Transverse colon (tissue), 4 donors: ENCODE results near the gene UROC1. TPM values are rescaled to one million over a fixed set of nuclear protein-coding genes. Genes with fewer than 3 reads are reported as not detected.

Source experiments
- DNase-seq: peaks from one replicate; pipeline ENCODE4 v3.0.0-alpha.2; 2019
- H3K27ac ChIP-seq, 4 donors: fragments of 200-600 bp; sonication (generic); 2 replicates each; pipeline ENCODE4 v1.5.1; 2016 to 2018; ENCODE audit warnings: inconsistent platforms in 4 of 4
- H3K27me3 ChIP-seq: fragments of 200-600 bp; sonication (generic); 2 replicates; pipeline ENCODE4 v1.5.1; 2017; ENCODE audit warnings: inconsistent platforms
- H3K36me3 ChIP-seq, 4 donors: fragments of 200-600 bp; sonication (generic); 2 replicates each; pipeline ENCODE4 v1.5.1; 2017 to 2019; ENCODE audit warnings: inconsistent platforms in 4 of 4
- H3K4me1 ChIP-seq, 4 donors: fragments of 200-600 bp; sonication (generic); 2 replicates each; pipeline ENCODE4 v1.5.1; 2017 to 2020; ENCODE audit warnings: inconsistent platforms in 4 of 4
- H3K4me3 ChIP-seq, 4 donors: fragments of 200-600 bp; sonication (generic); 1 replicate in 1 of 4; 2 replicates in 3 of 4; pipeline versions ENCODE4 v1.5.1 to v1.6.1; 2017 to 2019; ENCODE audit warnings: inconsistent platforms in 4 of 4
- H3K9me3 ChIP-seq, 2 donors: fragments of 200-600 bp; sonication (generic); 2 replicates each; pipeline ENCODE4 v1.5.1; 2017 to 2019; ENCODE audit warnings: inconsistent platforms in 2 of 2
- CTCF ChIP-seq, 5 experiments: fragments of 200-600 bp in 3 of 5; fragments of 450-650 bp in 2 of 5; sonication (generic) in 3 of 5; IDR thresholded peaks; 1 replicate in 2 of 5; 2 replicates in 3 of 5; pipeline ENCODE4 v1.5.1; 2016 to 2017; ENCODE audit warnings: antibody characterized with exemption in 5 of 5, inconsistent platforms in 3 of 5, mild to moderate bottlenecking in 2 of 5, moderate library complexity in 1 of 5
- EP300 ChIP-seq: sonication (generic); formaldehyde crosslinking; IDR thresholded peaks from one replicate; pipeline ENCODE4 v1.6.1; 2017; ENCODE audit warnings: antibody characterized with exemption, low read depth
- POLR2A ChIP-seq: fragments of 450-650 bp; IDR thresholded peaks from one replicate; pipeline ENCODE4 v1.6.1; 2016; ENCODE audit warnings: antibody characterized with exemption, mild to moderate bottlenecking, moderate library complexity
- POLR2AphosphoS5 ChIP-seq, 3 donors: sonication (generic); formaldehyde crosslinking; IDR thresholded peaks; one replicate each; pipeline ENCODE4 v1.6.1; 2016; ENCODE audit warnings: antibody characterized with exemption in 3 of 3
- WGBS, 2 donors: methylation state at CpG; one replicate each; pipeline ENCODE4 v1.1.5; 2018; ENCODE audit warnings: low coverage in 1 of 2; 5-methylcytosine and 5-hydroxymethylcytosine counted together
- in situ Hi-C, 4 donors: fragments of 200-750 bp; cut with MboI; loops; one replicate each; pipeline versions ENCODE4 v1.15.0 to v1.15.1; 2017; ENCODE audit warnings: low sequenced_read_pairs in 3 of 4, low pct_ligation_motif_present in 1 of 4, low pct_unique_long_range_greater_than_20kb in 1 of 4
- intact Hi-C: fragments of 100-400 bp; cut with DNase I; formaldehyde crosslinking; loops from one replicate; pipeline ENCODE4 v1.15.1; 2023; ENCODE audit warnings: low total_unique reads
- total RNA-seq, 4 donors: library from RNA; depleted of rRNA; stranded (reverse); fragments of >200 nt; gene quantifications; one replicate each; pipeline ENCODE4 v1.1.0, GENCODE V29; 2016

The UROC1 gene
- total RNA-seq, 4 donors from 2014 or later = not detected

- no peak overlapping the region for H3K27ac ChIP-seq
- WGBS, 2 donors = 77% methylated on average over 7 of the region's 7 CpGs; no CpG with 5 or more reads in 1 of the 2 donors
- no peaks in the 10 kb centered on the region for H3K27me3 ChIP-seq
- H3K9me3 ChIP-seq = no peaks in the 10 kb centered on the region
- intact Hi-C loops = no loop called here
- H3K4me3 ChIP-seq = no peak overlapping the region
- no peaks in the 10 kb centered on the region for H3K4me1 ChIP-seq
- in situ Hi-C loops = no loop called here
- TF ChIP-seq POLR2AphosphoS5 (IDR thresholded peaks at IDR 0.05) = no peak
- TF ChIP-seq EP300 = no peak
- no peak for TF ChIP-seq POLR2A
- no peak for DNase-seq
- H3K36me3 ChIP-seq = no peaks in the 10 kb centered on the region
These were observed 5.5 kb downstream of the UROC1 start for GRCh38 chr3:126512026-126512425.

- no peak overlapping the region for H3K27ac ChIP-seq
- WGBS, 2 donors = 65 to 70% methylated on average over 2 to 7 of the region's 7 CpGs
- peaks cover 2% of the 10 kb centered on the region for H3K27me3 ChIP-seq
- no peak for DNase-seq
- intact Hi-C loops (no loop called here), in situ Hi-C loops (no loop called here)
- no peak for TF ChIP-seq POLR2A
- no peak for TF ChIP-seq EP300
- TF ChIP-seq CTCF (IDR thresholded peaks at IDR 0.05) = no peak
- no peak for TF ChIP-seq POLR2AphosphoS5 (IDR thresholded peaks at IDR 0.05)
- H3K9me3 ChIP-seq = no peaks in the 10 kb centered on the region
- H3K4me3 ChIP-seq = no peak overlapping the region
- H3K36me3 ChIP-seq = no peaks in the 10 kb centered on the region
- no peaks in the 10 kb centered on the region for H3K4me1 ChIP-seq
These were observed 6.3 kb downstream of the UROC1 start for GRCh38 chr3:126511291-126511690.

- no peak overlapping the region for H3K4me3 ChIP-seq
- TF ChIP-seq POLR2AphosphoS5 (IDR thresholded peaks at IDR 0.05) = no peak
- in situ Hi-C loops = no loop called here
- 85% methylated on average over 22 of the region's 22 CpGs; no CpG with 5 or more reads in 1 of the 2 donors for WGBS, 2 donors
- H3K9me3 ChIP-seq = no peaks in the 10 kb centered on the region
- DNase-seq = no peak
- no peaks in the 10 kb centered on the region for H3K4me1 ChIP-seq
- H3K27me3 ChIP-seq = peaks cover 5% of the 10 kb centered on the region
- intact Hi-C loops = no loop called here
- no peaks in the 10 kb centered on the region for H3K36me3 ChIP-seq
- no peak overlapping the region for H3K27ac ChIP-seq
These were observed 7.2 kb downstream of the UROC1 start for GRCh38 chr3:126510308-126510910.

- Histone ChIP-seq H3K27ac (no peak overlapping the region), H3K4me1 (no peaks in the 10 kb centered on the region), H3K9me3 (no peaks in the 10 kb centered on the region), H3K27me3 (peaks cover 5% of the 10 kb centered on the region), H3K36me3 (no peaks in the 10 kb centered on the region), H3K4me3 (no peak overlapping the region)
- intact Hi-C loops (no loop called here), in situ Hi-C loops (no loop called here)
- no peak for DNase-seq
- TF ChIP-seq POLR2A = no peak
- TF ChIP-seq CTCF (IDR thresholded peaks at IDR 0.05) = no peak
- TF ChIP-seq EP300 = no peak
- TF ChIP-seq POLR2AphosphoS5 (IDR thresholded peaks at IDR 0.05) = no peak
- WGBS, 2 donors = 62% methylated on average over 18 of the region's 18 CpGs; no CpG with 5 or more reads in 1 of the 2 donors
These were observed 7.8 kb downstream of the UROC1 start for GRCh38 chr3:126509597-126510307.

GRCh38 chr3:126508564-126508964, 9.0 kb downstream of the UROC1 start:
- no peak for DNase-seq
- H3K27me3 ChIP-seq = peaks cover 5% of the 10 kb centered on the region
- intact Hi-C loops = no loop called here
- H3K4me1 ChIP-seq = no peaks in the 10 kb centered on the region
- H3K27ac ChIP-seq = no peak overlapping the region
- WGBS, 2 donors = 100% methylated on average over 2 of the region's 4 CpGs; no CpG with 5 or more reads in 1 of the 2 donors
- H3K9me3 ChIP-seq = no peaks in the 10 kb centered on the region
- in situ Hi-C loops = no loop called here
- H3K36me3 ChIP-seq = no peaks in the 10 kb centered on the region
- TF ChIP-seq POLR2AphosphoS5 (IDR thresholded peaks at IDR 0.05) = no peak
- TF ChIP-seq CTCF (IDR thresholded peaks at IDR 0.05) = no peak
- TF ChIP-seq EP300 = no peak
- TF ChIP-seq POLR2A = no peak
- H3K4me3 ChIP-seq = no peak overlapping the region
